Endothelial cell of umbilical vein (primary cell): Measurements from ENCODE around the gene PPHLN1. TPM values are rescaled to one million over a fixed set of nuclear protein-coding genes. Genes with fewer than 3 reads are reported as not detected.

Experiments used
- BruUV-seq: library from RNA; stranded (reverse); fragments of 400-500 nt; replicated peaks from 2 replicates; lab custom pipeline; 2021; lab: Mats Ljungman, UMichigan
- CTCF ChIA-PET: fragments of 300-600, 350-600 bp; sonication (Branson Sonifier 250); formaldehyde crosslinking; loops from one replicate; lab custom pipeline; 2021; ENCODE audit warnings: antibody characterized with exemption, inconsistent platforms; lab: Charles Lee
- POLR2A ChIA-PET: fragments of 300-600, 350-600 bp; sonication (Branson Sonifier 250); formaldehyde crosslinking; loops from one replicate; lab custom pipeline; 2021; ENCODE audit warnings: antibody characterized with exemption, inconsistent platforms; lab: Charles Lee
- DNase-seq: peaks from one replicate; pipeline ENCODE4 v3.0.0-alpha.2; 2011; ENCODE audit warnings: low read depth, low spot score
- FAIRE-seq: peaks from 2 replicates; lab custom pipeline; 2011; peaks lifted over from hg19 to GRCh38; lab: Jason Lieb, UNC
- H2AFZ ChIP-seq: 2 replicates; pipeline ENCODE4 v1.6.0; 2012; ENCODE audit warnings: low read depth, low read length, control low read depth, inconsistent platforms
- H3K27ac ChIP-seq: 2 replicates; pipeline ENCODE4 v1.5.1; 2011; ENCODE audit warnings: low read depth, mild to moderate bottlenecking, control low read depth, low read length, moderate library complexity; ENCODE audit not compliant: insufficient read depth
- H3K27me3 ChIP-seq, 2 experiments: 2 replicates each; pipeline versions ENCODE4 v1.6.0 to v1.6.1; 2011; ENCODE audit warnings: low read length in 2 of 2, mixed read lengths in 1 of 2; ENCODE audit not compliant: control insufficient read depth in 2 of 2, insufficient read depth in 2 of 2
- H3K36me3 ChIP-seq, 2 experiments: 2 replicates in 1 of 2; 3 replicates in 1 of 2; pipeline ENCODE4 v1.5.1; 2011; ENCODE audit warnings: low read length in 2 of 2, mild to moderate bottlenecking in 1 of 2, moderate library complexity in 1 of 2; ENCODE audit not compliant: control insufficient read depth in 2 of 2, insufficient read depth in 2 of 2; ENCODE audit errors: extremely low read depth in 1 of 2
- H3K4me1 ChIP-seq: 3 replicates; pipeline ENCODE4 v1.5.1; 2011; ENCODE audit warnings: mild to moderate bottlenecking, low read length; ENCODE audit not compliant: control insufficient read depth, insufficient read depth; ENCODE audit errors: extremely low read depth
- H3K4me2 ChIP-seq: 2 replicates; pipeline ENCODE4 v1.6.1; 2011; ENCODE audit warnings: low read length, control low read depth, mixed read lengths; ENCODE audit not compliant: insufficient read depth
- H3K4me3 ChIP-seq, 3 experiments: fragments of 200-600 bp in 1 of 3; sonication (generic), shearing (Covaris generic) in 1 of 3; replicated peaks in 1 of 3; 2 replicates each; pipeline ENCODE4 v1.5.1; 2011 to 2016; ENCODE audit warnings: control low read depth in 3 of 3, low read length in 3 of 3, mild to moderate bottlenecking in 2 of 3, inconsistent platforms in 1 of 3, low read depth in 1 of 3, moderate library complexity in 1 of 3; ENCODE audit not compliant: insufficient read depth in 1 of 3
- H3K79me2 ChIP-seq: 2 replicates; pipeline ENCODE4 v1.6.0; 2012; ENCODE audit warnings: low read length, inconsistent platforms; ENCODE audit not compliant: control insufficient read depth, insufficient read depth
- H3K9ac ChIP-seq: replicated peaks from 2 replicates; pipeline ENCODE3; 2011; ENCODE audit warnings: low read length, control low read depth; ENCODE audit not compliant: insufficient read depth; ENCODE audit errors: extremely low read depth
- H3K9me1 ChIP-seq: replicated peaks from 3 replicates; pipeline ENCODE4 v1.6.0; 2011; ENCODE audit warnings: mild to moderate bottlenecking, low read length; ENCODE audit not compliant: control insufficient read depth, insufficient read depth; ENCODE audit errors: extremely low read depth
- H3K9me3 ChIP-seq: replicated peaks from 2 replicates; pipeline ENCODE4 v1.5.1; 2012; ENCODE audit warnings: low read length, inconsistent platforms; ENCODE audit not compliant: control insufficient read depth, insufficient read depth
- H4K20me1 ChIP-seq: replicated peaks from 2 replicates; pipeline ENCODE3; 2011; ENCODE audit warnings: mild to moderate bottlenecking, low read length; ENCODE audit not compliant: control insufficient read depth, insufficient read depth; ENCODE audit errors: extremely low read depth
- EZH2 ChIP-seq: IDR thresholded peaks from 2 replicates; pipeline ENCODE4 v1.6.1; 2012; ENCODE audit warnings: borderline replicate concordance, low read depth, mild to moderate bottlenecking, moderate library complexity, low read length, inconsistent platforms; ENCODE audit not compliant: severe bottlenecking
- FOS ChIP-seq: IDR thresholded peaks from 2 replicates; pipeline ENCODE4 v1.6.1; 2011; ENCODE audit warnings: mild to moderate bottlenecking, low read length, moderate library complexity, borderline replicate concordance; ENCODE audit not compliant: insufficient read depth
- GATA2 ChIP-seq: IDR thresholded peaks from 2 replicates; pipeline ENCODE4 v1.7.0; 2011; ENCODE audit warnings: low read depth, mild to moderate bottlenecking, moderate library complexity, mixed read lengths, low read length; ENCODE audit not compliant: insufficient read length, insufficient read depth
- JUN ChIP-seq: IDR thresholded peaks from 2 replicates; pipeline ENCODE4 v1.6.1; 2011; ENCODE audit warnings: borderline replicate concordance, low read depth; ENCODE audit not compliant: insufficient read length, insufficient read depth
- MYC ChIP-seq: IDR thresholded peaks from one replicate; pipeline ENCODE4 v1.6.1; 2011; ENCODE audit warnings: mild to moderate bottlenecking, low read depth, low read length
- POLR2A ChIP-seq: IDR thresholded peaks from 2 replicates; pipeline ENCODE4 v1.6.1; 2012; ENCODE audit warnings: low read depth, mild to moderate bottlenecking, control low read depth, low read length
- POLR2AphosphoS5 ChIP-seq: IDR thresholded peaks from 2 replicates; pipeline ENCODE4 v1.6.1; 2012; ENCODE audit warnings: low read depth, mild to moderate bottlenecking, control low read depth, low read length, moderate library complexity; ENCODE audit not compliant: insufficient read depth
- dilution Hi-C: fragments of 300-500 bp; cut with MboI; formaldehyde crosslinking; loops from one replicate; pipeline ENCODE4 v1.15.0; 2019; ENCODE audit warnings: low sequenced_read_pairs; ENCODE audit not compliant: extremely low pct_ligation_motif_present
- intact Hi-C: fragments of 100-400 bp; cut with micrococcal nuclease; formaldehyde crosslinking; loops from one replicate; pipeline ENCODE4 v1.10.0; 2022
- polyA plus RNA-seq, 4 experiments: library from polyadenylated mRNA; depleted of rRNA in 3 of 4; stranded (reverse) in 3 of 4; unstranded in 1 of 4; fragments of >200 nt; gene quantifications; 2 replicates each; pipeline versions ENCODE4 v1.2.1 to v1.2.3, GENCODE V29; 2011 to 2012; ENCODE audit warnings: missing spikeins in 1 of 4
- total RNA-seq: library from RNA; stranded (reverse); gene quantifications from 2 replicates; pipeline ENCODE4 v1.2.3, GENCODE V29; 2021
- TF ChIP-seq, protein P1 (sequence below), 2 donors: IDR thresholded peaks; 1 replicate in 1 of 2; 2 replicates in 1 of 2; pipeline ENCODE4 v1.5.1; 2011; ENCODE audit warnings: low read length in 2 of 2, mild to moderate bottlenecking in 2 of 2, moderate library complexity in 2 of 2, control low read depth in 1 of 2, inconsistent platforms in 1 of 2, low read depth in 1 of 2; ENCODE audit not compliant: insufficient read depth in 1 of 2; ENCODE audit errors: extremely low read depth in 1 of 2
- TF ChIP-seq, protein P2 (sequence below): IDR thresholded peaks from 2 replicates; pipeline ENCODE4 v1.6.1; 2011; ENCODE audit not compliant: insufficient read depth, insufficient read length

Gene PPHLN1
- total and polyA plus RNA-seq, 2 donors (not counting 3 experiments of a cell fraction or from before 2014, with no cell fraction given), result 23.4 to 62.2 TPM

DNA sequence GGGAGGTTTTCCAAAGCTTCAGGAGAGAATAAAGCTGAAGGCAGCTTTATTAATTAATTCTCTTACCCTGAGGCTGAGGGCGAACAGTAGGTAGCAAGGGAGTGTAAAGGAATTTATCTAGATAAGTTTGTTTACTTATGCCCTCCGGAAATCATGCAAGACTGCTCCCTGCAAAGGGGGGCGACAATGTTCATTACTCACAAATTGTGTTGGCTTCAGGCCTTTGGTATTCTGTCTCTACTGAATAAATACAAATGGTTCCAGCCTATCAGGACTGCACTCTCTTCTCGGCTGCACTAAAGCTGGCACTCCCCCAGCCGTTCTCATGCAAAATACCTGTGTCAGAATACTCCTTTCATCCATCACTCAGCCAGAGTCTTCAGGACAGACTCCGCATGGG lies 120.8 kb downstream of the PPHLN1 start:
- Histone ChIP-seq H3K9ac (no peak overlapping the region), H3K36me3 (peaks cover 2 to 5% of the 10 kb centered on the region in 2 experiments), H3K27ac (peak overlapping the region; percentile 39), H4K20me1 (no peaks in the 10 kb centered on the region), H3K4me2 (peak overlapping the region; percentile 83), H3K9me1 (no peaks in the 10 kb centered on the region), H3K9me3 (no peaks in the 10 kb centered on the region), H3K4me3 (no peak overlapping the region), H3K79me2 (no peaks in the 10 kb centered on the region), H2AFZ (no peak overlapping the region), H3K4me1 (peaks cover 35% of the 10 kb centered on the region), H3K27me3 (no peaks in the 10 kb centered on the region)
- intact Hi-C loops (loop anchor here (1.0 to 2.0 kb wide), 4 partner anchors 20 to 50 kb away; no protein-coding TSS in a partner anchor), dilution Hi-C loops (no loop called here)
- TF ChIP-seq, protein P1, sequence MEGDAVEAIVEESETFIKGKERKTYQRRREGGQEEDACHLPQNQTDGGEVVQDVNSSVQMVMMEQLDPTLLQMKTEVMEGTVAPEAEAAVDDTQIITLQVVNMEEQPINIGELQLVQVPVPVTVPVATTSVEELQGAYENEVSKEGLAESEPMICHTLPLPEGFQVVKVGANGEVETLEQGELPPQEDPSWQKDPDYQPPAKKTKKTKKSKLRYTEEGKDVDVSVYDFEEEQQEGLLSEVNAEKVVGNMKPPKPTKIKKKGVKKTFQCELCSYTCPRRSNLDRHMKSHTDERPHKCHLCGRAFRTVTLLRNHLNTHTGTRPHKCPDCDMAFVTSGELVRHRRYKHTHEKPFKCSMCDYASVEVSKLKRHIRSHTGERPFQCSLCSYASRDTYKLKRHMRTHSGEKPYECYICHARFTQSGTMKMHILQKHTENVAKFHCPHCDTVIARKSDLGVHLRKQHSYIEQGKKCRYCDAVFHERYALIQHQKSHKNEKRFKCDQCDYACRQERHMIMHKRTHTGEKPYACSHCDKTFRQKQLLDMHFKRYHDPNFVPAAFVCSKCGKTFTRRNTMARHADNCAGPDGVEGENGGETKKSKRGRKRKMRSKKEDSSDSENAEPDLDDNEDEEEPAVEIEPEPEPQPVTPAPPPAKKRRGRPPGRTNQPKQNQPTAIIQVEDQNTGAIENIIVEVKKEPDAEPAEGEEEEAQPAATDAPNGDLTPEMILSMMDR (IDR thresholded peaks at IDR 0.05; ENCODE audit: extremely low read depth in 1 of 2, insufficient read depth in 1 of 2, low read depth in 1 of 2, low read length in 2 of 2), result no peak
- peak; percentile 27 for TF ChIP-seq POLR2A
- peak; percentile 70 for TF ChIP-seq POLR2AphosphoS5
- peak; percentile 82 for TF ChIP-seq GATA2
- POLR2A ChIA-PET, result no interaction called here
- DNase-seq (peak; percentile 77), FAIRE-seq (peak; percentile 80)
- CTCF ChIA-PET, result interaction anchor here (0.6 to 2.2 kb wide), 5 partner anchors 15 to 143 kb away, joined by 3 to 6 read pairs (median 4); no protein-coding TSS in a partner anchor
- no TSS peak for BruUV-seq

DNA sequence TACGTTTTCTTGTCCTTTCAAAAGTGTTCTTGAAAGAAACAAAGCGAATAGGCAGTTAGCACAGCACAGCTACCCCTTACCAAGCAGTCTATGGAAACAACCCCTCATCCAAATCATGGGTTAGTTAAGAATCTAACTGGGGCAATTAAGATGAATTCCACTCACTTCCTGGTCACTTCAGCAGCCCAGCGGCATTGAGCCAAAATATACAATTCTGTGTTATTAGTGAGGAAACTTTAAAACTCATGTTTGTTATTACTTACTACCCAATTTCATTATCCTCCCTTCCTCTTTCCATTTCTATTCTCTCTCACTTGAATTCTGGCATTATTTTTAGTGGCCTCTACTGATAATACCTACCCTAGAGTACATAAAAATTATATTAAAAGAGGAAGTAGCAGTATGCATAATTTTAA lies 121.4 kb downstream of the PPHLN1 start:
- no peaks in the 10 kb centered on the region for H3K9me1 ChIP-seq
- FAIRE-seq, result peak; percentile 66
- peak overlapping the region; percentile 39 for H3K27ac ChIP-seq
- H3K9ac ChIP-seq, result peak overlapping the region; percentile 46
- POLR2A ChIA-PET, result no interaction called here
- no peaks in the 10 kb centered on the region for H3K9me3 ChIP-seq
- H3K4me1 ChIP-seq, result peaks cover 35% of the 10 kb centered on the region
- BruUV-seq, result TSS peak; percentile 6
- dilution Hi-C loops, result no loop called here
- DNase-seq, result peak; percentile 94
- CTCF ChIA-PET, result interaction anchor here (0.8 to 1.5 kb wide), 5 partner anchors 16 to 835 kb away, joined by 3 to 4 read pairs (median 3); no protein-coding TSS in a partner anchor
- H3K4me3 ChIP-seq, result peak overlapping the region in 1 of 3 experiments; percentile 22
- intact Hi-C loops, result loop anchor here (1.0 to 2.0 kb wide), 4 partner anchors 21 to 51 kb away; no protein-coding TSS in a partner anchor
- H3K36me3 ChIP-seq, result peaks cover 2 to 3% of the 10 kb centered on the region in 2 experiments
- H2AFZ ChIP-seq, result no peak overlapping the region
- H3K79me2 ChIP-seq, result no peaks in the 10 kb centered on the region
- H3K27me3 ChIP-seq, result no peaks in the 10 kb centered on the region
- H3K4me2 ChIP-seq, result peak overlapping the region; percentile 83
- TF ChIP-seq POLR2A, result no peak
- TF ChIP-seq, protein P1 (IDR thresholded peaks at IDR 0.05; ENCODE audit: extremely low read depth in 1 of 2, insufficient read depth in 1 of 2, low read depth in 1 of 2, low read length in 2 of 2), result no peak
- TF ChIP-seq GATA2, result peak; percentile 86
- TF ChIP-seq FOS, result peak; percentile 25
- no peak for TF ChIP-seq MYC
- TF ChIP-seq POLR2AphosphoS5, result peak; percentile 23
- TF ChIP-seq JUN, result peak; percentile 27
- TF ChIP-seq, protein P2, sequence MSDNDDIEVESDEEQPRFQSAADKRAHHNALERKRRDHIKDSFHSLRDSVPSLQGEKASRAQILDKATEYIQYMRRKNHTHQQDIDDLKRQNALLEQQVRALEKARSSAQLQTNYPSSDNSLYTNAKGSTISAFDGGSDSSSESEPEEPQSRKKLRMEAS, result no peak
- TF ChIP-seq EZH2, result no peak
- H4K20me1 ChIP-seq, result no peaks in the 10 kb centered on the region
